H1 (cell line): ENCODE measurements around the gene ZNF469. TPM values are rescaled to one million over a fixed set of nuclear protein-coding genes. Genes with fewer than 3 reads are reported as not detected.

Experiments
- CTCF ChIP-seq, 3 experiments: IDR thresholded peaks; 1 replicate in 2 of 3; 2 replicates in 1 of 3; pipeline versions ENCODE4 v1.5.1 to v1.6.1; 2011; ENCODE audit warnings: low read length in 3 of 3, mild to moderate bottlenecking in 3 of 3, inconsistent platforms in 2 of 3, low read depth in 1 of 3, moderate library complexity in 1 of 3; ENCODE audit not compliant: insufficient read depth in 1 of 3; ENCODE audit errors: control extremely low read depth in 1 of 3
- GTF2F1 ChIP-seq: IDR thresholded peaks from 2 replicates; pipeline ENCODE4 v1.6.1; 2012; ENCODE audit warnings: low read depth, low read length, improper control_type of control experiment, borderline replicate concordance
- KDM1A ChIP-seq: fragments of 200-600, 300-600 bp; sonication (generic); IDR thresholded peaks from 2 replicates; pipeline ENCODE4 v1.7.1; 2016; ENCODE audit warnings: mild to moderate bottlenecking, low read length, borderline replicate concordance
- NANOG ChIP-seq: IDR thresholded peaks from 2 replicates; pipeline ENCODE4 v1.6.1; 2011; ENCODE audit warnings: low read length, low read depth, mild to moderate bottlenecking, inconsistent platforms; ENCODE audit not compliant: insufficient read depth, poor library complexity, severe bottlenecking
- PHF8 ChIP-seq: fragments of 200-600 bp; sonication (generic); conservative IDR thresholded peaks from 2 replicates; pipeline ENCODE4 v1.7.1; 2012; ENCODE audit warnings: low read depth, mild to moderate bottlenecking, inconsistent platforms, low read length, moderate library complexity
- TAF7 ChIP-seq: optimal IDR thresholded peaks from 2 replicates; pipeline ENCODE3; 2011; ENCODE audit warnings: low read depth, mild to moderate bottlenecking, inconsistent platforms, low read length, moderate library complexity, borderline replicate concordance
- USF2 ChIP-seq: IDR thresholded peaks from 2 replicates; pipeline ENCODE4 v1.6.1; 2011; ENCODE audit warnings: low read length, improper control_type of control experiment
- ZNF274 ChIP-seq: IDR thresholded peaks from 2 replicates; pipeline ENCODE4 v1.7.0; 2012; ENCODE audit warnings: low read length, borderline replicate concordance; ENCODE audit errors: extremely low read depth
- polyA plus RNA-seq, 7 experiments: library from polyadenylated mRNA; depleted of rRNA in 3 of 7; stranded (reverse) in 5 of 7; unstranded in 2 of 7; fragments of >200 nt in 5 of 7; fragments of 200-250 nt in 2 of 7; gene quantifications; 1 replicate in 5 of 7; 2 replicates in 1 of 7; 4 replicates in 1 of 7; pipeline versions ENCODE4 v1.2.1 to v1.2.3, GENCODE V29; 2011 to 2013; ENCODE audit warnings: missing spikeins in 2 of 7, mixed read lengths in 2 of 7
- total RNA-seq: library from RNA; stranded (reverse); fragmentation: NEBNext Ultra II Directional; extraction: Animal tissue kit (Norgen Biotek cat#: 25700); gene quantifications from 2 replicates; pipeline ENCODE4 v1.2.1, GENCODE V29; 2021

Gene ZNF469
- total and polyA plus RNA-seq, 2 of the 8 experiments (the other 6 are each of a cell fraction or from before 2014, with no cell fraction given), result 0.30 to 1.8 TPM

GRCh38 chr16:88340755-88341150 is 42.0 kb upstream of the ZNF469 start (continued):
- no peak for TF ChIP-seq CTCF (IDR thresholded peaks at IDR 0.05; ENCODE audit: control extremely low read depth in 1 of 3, insufficient read depth in 1 of 3, low read depth in 1 of 3, low read length in 3 of 3)
- TF ChIP-seq TAF7, result no peak
- no peak for TF ChIP-seq ZNF274
- TF ChIP-seq KDM1A, result no peak
- TF ChIP-seq PHF8, result no peak
- no peak for TF ChIP-seq NANOG
- TF ChIP-seq USF2, result no peak
- TF ChIP-seq GTF2F1, result no peak
- TF ChIP-seq, all 59 proteins: peak for 0
